Measurements from ENCODE around the gene LRRN4CL.
"Not testable (repeated sequence)": the region's sequence is repeated elsewhere in the genome, so short reads cannot be mapped to it uniquely, and the experiment has no call there.

Gene LRRN4CL

GRCh38 chr11:62676698-62677097 lies 12.6 kb downstream of the LRRN4CL start:
- DNase-seq (ENCODE audit: low read depth, low spot score) = no peak

GRCh38 chr11:62675415-62675814 lies 13.9 kb downstream of the LRRN4CL start:
- not testable (repeated sequence) for DNase-seq (ENCODE audit: low read depth, low spot score)

- no peak for DNase-seq (ENCODE audit: low read depth, low spot score)
These were observed 16.2 kb downstream of the LRRN4CL start for GRCh38 chr11:62673196-62673525.

- DNase-seq (ENCODE audit: low read depth, low spot score) = peak; percentile 53
These were observed 17.5 kb downstream of the LRRN4CL start, which contains the start of the genes LBHD1 and UQCC3 for GRCh38 chr11:62671608-62672389. TSS of gene LBHD1 (minus strand) at chr11:62672267. CDS start at chr11:62670031, 2,236 bp downstream. TSS of gene UQCC3 (plus strand) at chr11:62671673. CDS start at chr11:62671746, 73 bp downstream.

- DNase-seq (ENCODE audit: low read depth, low spot score) = no peak
These were observed 18.1 kb downstream of the LRRN4CL start for GRCh38 chr11:62671236-62671607.

- DNase-seq (ENCODE audit: low read depth, low spot score) = no peak
These were observed 19.7 kb downstream of the LRRN4CL start for GRCh38 chr11:62669420-62670161.

- DNase-seq (ENCODE audit: low read depth, low spot score) = no peak
These were observed 21.9 kb downstream of the LRRN4CL start for GRCh38 chr11:62667460-62667859.

- DNase-seq (ENCODE audit: low read depth, low spot score) = no peak
These were observed 22.9 kb downstream of the LRRN4CL start for GRCh38 chr11:62666259-62666926.

- no peak for DNase-seq (ENCODE audit: low read depth, low spot score)
These were observed 23.6 kb downstream of the LRRN4CL start for GRCh38 chr11:62665599-62666258.

- peak; percentile 75 for DNase-seq (ENCODE audit: low read depth, low spot score)
These were observed 24.2 kb downstream of the LRRN4CL start, which contains the start of the genes C11orf98 and CSKMT for GRCh38 chr11:62665075-62665598. TSS of gene C11orf98 (minus strand) at chr11:62665210. CDS start at chr11:62665169, 41 bp downstream. TSS of gene CSKMT (plus strand) at chr11:62665312. CDS start at chr11:62665880, 568 bp downstream.

- no peak for DNase-seq (ENCODE audit: low read depth, low spot score)
These were observed 24.8 kb downstream of the LRRN4CL start for GRCh38 chr11:62664405-62665074.

GRCh38 chr11:62656796-62657429 lies 32.4 kb downstream of the LRRN4CL start:
- no peak for DNase-seq (ENCODE audit: low read depth, low spot score)

GRCh38 chr11:62654297-62654696 lies 35.0 kb downstream of the LRRN4CL start:
- no peak for DNase-seq (ENCODE audit: low read depth, low spot score)

GRCh38 chr11:62652161-62653006 lies 36.9 kb downstream of the LRRN4CL start:
- DNase-seq (ENCODE audit: low read depth, low spot score) = no peak

GRCh38 chr11:62650283-62650682 lies 39.0 kb downstream of the LRRN4CL start:
- not testable (repeated sequence) for DNase-seq (ENCODE audit: low read depth, low spot score)

GRCh38 chr11:62649486-62649885 lies 39.8 kb downstream of the LRRN4CL start:
- DNase-seq (ENCODE audit: low read depth, low spot score) = no peak

- no peak for DNase-seq (ENCODE audit: low read depth, low spot score)
These were observed 40.4 kb downstream of the LRRN4CL start for GRCh38 chr11:62648967-62649364.

GRCh38 chr11:62648185-62648966 lies 41.0 kb downstream of the LRRN4CL start:
- no peak for DNase-seq (ENCODE audit: low read depth, low spot score)

GRCh38 chr11:62647609-62648005 lies 41.7 kb downstream of the LRRN4CL start:
- no peak for DNase-seq (ENCODE audit: low read depth, low spot score)
